ENCODE measurements around the gene LDLRAD3. TPM values are rescaled to one million over a fixed set of nuclear protein-coding genes. Genes with fewer than 3 reads are reported as not detected.

LDLRAD3 gene
- total RNA-seq, 1 experiment from 2014 or later: 19.0 TPM

DNA sequence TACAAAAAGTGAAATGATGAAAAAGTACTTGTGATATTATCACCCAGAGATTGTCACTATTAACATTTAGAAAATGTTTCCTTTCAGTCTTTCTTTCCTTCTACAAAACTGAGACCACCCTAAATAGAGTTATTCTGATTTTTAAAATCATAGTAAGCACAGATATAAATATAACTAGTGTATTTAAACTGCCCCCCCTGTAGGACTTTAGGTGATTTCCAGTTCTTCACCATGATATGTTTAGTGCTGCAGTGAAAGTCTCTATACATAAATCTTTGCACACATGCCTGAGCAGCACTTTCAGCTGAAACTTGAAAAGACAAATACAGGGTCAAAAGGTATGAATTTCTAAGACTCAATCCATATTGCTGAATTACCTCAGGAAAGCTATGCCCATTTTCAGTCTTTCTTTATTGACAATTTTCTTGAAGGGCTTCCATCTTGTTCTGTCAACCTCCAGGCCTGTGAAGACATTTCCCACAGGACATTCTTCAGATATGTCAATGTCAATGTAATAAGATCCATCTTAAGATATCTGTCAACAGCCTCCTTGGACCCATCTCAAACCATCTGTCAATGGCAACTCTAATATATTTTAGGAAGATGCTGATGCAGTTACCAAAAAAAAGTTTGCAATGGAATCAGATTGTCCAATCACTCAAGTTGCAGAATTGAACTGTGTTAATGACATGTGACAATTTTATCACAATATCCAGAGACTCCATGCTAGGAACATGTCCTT, 30.8 kb upstream of the LDLRAD3 start:
- Histone ChIP-seq H3K9ac (ENCODE audit: low read length) (no peak overlapping the region), H3K27me3 (ENCODE audit: insufficient read depth, low read length) (0 out of 2 replicates have a peak, but pooled peaks cover 8% of the 10 kb centered on the region), H4K20me1 (ENCODE audit: insufficient read depth) (no peaks in the 10 kb centered on the region), H3K4me1 (ENCODE audit: control insufficient read depth in 1 of 2, insufficient read depth in 2 of 2, low read length in 2 of 2) (peaks cover 7 to 9% of the 10 kb centered on the region in 2 experiments; a peak in 3 of 4 replicates), H3K4me3 (replicated peaks in 1 of 2; ENCODE audit: low read depth in 1 of 2, low read length in 2 of 2) (no peak overlapping the region), H2AFZ (ENCODE audit: low read depth, low read length, poor library complexity, severe bottlenecking) (no peak overlapping the region), H3K27ac (ENCODE audit: low read depth, low read length) (no peak overlapping the region), H3K9me2 (ENCODE audit: insufficient read depth) (no peaks in the 10 kb centered on the region), H3K4me2 (ENCODE audit: low read length) (no peak overlapping the region), H3K36me3 (ENCODE audit: control insufficient read depth in 1 of 2, insufficient read depth in 2 of 2, low read length in 2 of 2) (no peaks in the 10 kb centered on the region), H3K9me3 (ENCODE audit: control insufficient read depth in 1 of 2, insufficient read depth in 1 of 2, low read depth in 1 of 2, low read length in 2 of 2) (no peaks in the 10 kb centered on the region), H3K79me2 (ENCODE audit: insufficient read depth, low read length) (no peaks in the 10 kb centered on the region)
- DNase-seq (ENCODE audit: low read depth, low spot score) (no peak), ATAC-seq (no peak)
- CTCF ChIA-PET: no interaction called here
- intact Hi-C loops (cut with micrococcal nuclease): no loop called here
- POLR2A ChIA-PET: no interaction called here
- RAD21 ChIA-PET (ENCODE audit: low non-redundant PET in 1 of 2, low total read pairs in 2 of 2, uncharacterized antibody in 2 of 2, unreplicated experiment in 2 of 2): no interaction called here
- BruUV-seq (replicated peaks): no TSS peak
- TF ChIP-seq ELF1 (IDR thresholded peaks at IDR 0.05; ENCODE audit: borderline replicate concordance, low read depth) (no peak), SRF (IDR thresholded peaks at IDR 0.05; ENCODE audit: low read depth) (no peak), EZH2phosphoT487 (IDR thresholded peaks at IDR 0.05; ENCODE audit: borderline replicate concordance) (no peak), POLR2A (IDR thresholded peaks at IDR 0.05; ENCODE audit: borderline replicate concordance, extremely low read depth, insufficient read depth, insufficient read length) (no peak)

DNA sequence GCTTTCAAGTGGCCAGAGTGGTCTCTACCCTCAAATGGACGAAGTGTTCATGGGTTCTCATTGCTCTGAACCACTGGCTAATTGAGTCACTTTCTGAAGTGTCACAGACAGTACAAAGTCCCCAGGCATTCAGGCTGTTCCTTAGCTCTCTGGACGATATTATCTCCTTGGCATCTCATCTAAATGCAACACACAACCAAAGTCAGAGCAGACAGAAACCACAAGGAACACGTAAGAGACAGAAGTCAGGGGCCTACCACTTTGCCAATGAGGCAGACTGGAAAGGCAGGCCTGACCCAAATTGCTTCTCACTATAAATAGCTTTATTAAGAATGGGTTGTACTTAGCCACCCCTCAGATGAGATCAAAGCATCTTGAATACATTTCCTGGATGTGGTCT, 29.0 kb upstream of the LDLRAD3 start:
- H2AFZ ChIP-seq (ENCODE audit: low read depth, low read length, poor library complexity, severe bottlenecking): no peak overlapping the region
- no peak for TF ChIP-seq EGR1 (IDR thresholded peaks at IDR 0.05; ENCODE audit: low read depth)
- no peak for TF ChIP-seq ZNF274 (IDR thresholded peaks at IDR 0.05; ENCODE audit: low read depth, low read length)
- no peak for TF ChIP-seq CBX3 (IDR thresholded peaks at IDR 0.05; ENCODE audit: low read depth)
- TF ChIP-seq EZH2 (IDR thresholded peaks at IDR 0.05): no peak
- no peak for TF ChIP-seq YY1 (IDR thresholded peaks at IDR 0.05; ENCODE audit: extremely low read depth, insufficient replicate concordance, low read depth, low read length)
- TF ChIP-seq EZH2phosphoT487 (IDR thresholded peaks at IDR 0.05; ENCODE audit: borderline replicate concordance): no peak
- no peak for TF ChIP-seq SIN3A (IDR thresholded peaks at IDR 0.05; ENCODE audit: low read depth)
- TF ChIP-seq, protein P1, sequence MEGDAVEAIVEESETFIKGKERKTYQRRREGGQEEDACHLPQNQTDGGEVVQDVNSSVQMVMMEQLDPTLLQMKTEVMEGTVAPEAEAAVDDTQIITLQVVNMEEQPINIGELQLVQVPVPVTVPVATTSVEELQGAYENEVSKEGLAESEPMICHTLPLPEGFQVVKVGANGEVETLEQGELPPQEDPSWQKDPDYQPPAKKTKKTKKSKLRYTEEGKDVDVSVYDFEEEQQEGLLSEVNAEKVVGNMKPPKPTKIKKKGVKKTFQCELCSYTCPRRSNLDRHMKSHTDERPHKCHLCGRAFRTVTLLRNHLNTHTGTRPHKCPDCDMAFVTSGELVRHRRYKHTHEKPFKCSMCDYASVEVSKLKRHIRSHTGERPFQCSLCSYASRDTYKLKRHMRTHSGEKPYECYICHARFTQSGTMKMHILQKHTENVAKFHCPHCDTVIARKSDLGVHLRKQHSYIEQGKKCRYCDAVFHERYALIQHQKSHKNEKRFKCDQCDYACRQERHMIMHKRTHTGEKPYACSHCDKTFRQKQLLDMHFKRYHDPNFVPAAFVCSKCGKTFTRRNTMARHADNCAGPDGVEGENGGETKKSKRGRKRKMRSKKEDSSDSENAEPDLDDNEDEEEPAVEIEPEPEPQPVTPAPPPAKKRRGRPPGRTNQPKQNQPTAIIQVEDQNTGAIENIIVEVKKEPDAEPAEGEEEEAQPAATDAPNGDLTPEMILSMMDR (IDR thresholded peaks at IDR 0.05 in 2 of 3, conservative IDR thresholded peaks at IDR 0.05 in 1 of 3; ENCODE audit: borderline replicate concordance in 1 of 3, insufficient read depth in 1 of 3, low read depth in 2 of 3, low read length in 2 of 3): no peak
- no peak for TF ChIP-seq JUND (IDR thresholded peaks at IDR 0.05)
- ChIA-PET POLR2A (no interaction called here), RAD21 (ENCODE audit: low non-redundant PET in 1 of 2, low total read pairs in 2 of 2, uncharacterized antibody in 2 of 2, unreplicated experiment in 2 of 2) (no interaction called here), CTCF (no interaction called here)
- H3K27ac ChIP-seq (ENCODE audit: low read depth, low read length): no peak overlapping the region
- ATAC-seq (no peak), DNase-seq (ENCODE audit: low read depth, low spot score) (no peak)
- no peaks in the 10 kb centered on the region for H3K9me2 ChIP-seq (ENCODE audit: insufficient read depth)
- H3K36me3 ChIP-seq (ENCODE audit: control insufficient read depth in 1 of 2, insufficient read depth in 2 of 2, low read length in 2 of 2): no peaks in the 10 kb centered on the region
- H3K4me1 ChIP-seq (ENCODE audit: control insufficient read depth in 1 of 2, insufficient read depth in 2 of 2, low read length in 2 of 2): no peaks in the 10 kb centered on the region
- no peaks in the 10 kb centered on the region for H3K79me2 ChIP-seq (ENCODE audit: insufficient read depth, low read length)
- intact Hi-C loops (cut with micrococcal nuclease): no loop called here
- BruUV-seq (replicated peaks): no TSS peak
- H4K20me1 ChIP-seq (ENCODE audit: insufficient read depth): no peaks in the 10 kb centered on the region
- 0 out of 2 replicates have a peak, but pooled peaks cover 13% of the 10 kb centered on the region for H3K27me3 ChIP-seq (ENCODE audit: insufficient read depth, low read length)
- H3K9ac ChIP-seq (ENCODE audit: low read length): no peak overlapping the region
- no peak overlapping the region for H3K4me3 ChIP-seq (replicated peaks in 1 of 2; ENCODE audit: low read depth in 1 of 2, low read length in 2 of 2)
- H3K4me2 ChIP-seq (ENCODE audit: low read length): no peak overlapping the region
- no peaks in the 10 kb centered on the region for H3K9me3 ChIP-seq (ENCODE audit: control insufficient read depth in 1 of 2, insufficient read depth in 1 of 2, low read depth in 1 of 2, low read length in 2 of 2)
